Stimulated activated CD4-positive, alpha-beta T cell treated with anti-CD3 and anti-CD28 coated beads, Interleukin-15, amount 100 ng/mL, for 24 hours (primary cell): Measurements from ENCODE around the gene SLC28A1.

ENCODE experiments used
- DNase-seq: peaks from one replicate; pipeline ENCODE4 v3.0.0-alpha.2; 2020

Gene SLC28A1

DNA sequence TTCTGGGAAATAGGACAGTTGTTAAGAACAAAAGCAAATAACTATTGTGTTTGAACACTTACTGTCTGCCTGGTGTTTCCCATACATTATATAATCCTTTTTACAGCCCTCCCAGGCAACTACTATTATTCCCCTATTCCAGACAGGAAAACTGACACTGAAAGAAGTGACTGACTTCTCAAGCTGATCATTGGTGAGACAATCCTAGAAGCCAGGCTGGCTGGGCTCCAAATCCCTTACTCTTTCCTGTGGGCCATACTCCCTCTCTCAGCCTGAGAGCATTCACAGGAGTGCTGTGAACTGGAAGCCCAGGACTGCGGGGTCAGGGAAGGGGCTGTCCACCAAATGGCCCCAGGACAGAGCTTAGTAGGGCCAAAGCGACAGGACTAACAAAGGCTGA is 58.0 kb downstream of the SLC28A1 start:
- DNase-seq, result no peak

DNA sequence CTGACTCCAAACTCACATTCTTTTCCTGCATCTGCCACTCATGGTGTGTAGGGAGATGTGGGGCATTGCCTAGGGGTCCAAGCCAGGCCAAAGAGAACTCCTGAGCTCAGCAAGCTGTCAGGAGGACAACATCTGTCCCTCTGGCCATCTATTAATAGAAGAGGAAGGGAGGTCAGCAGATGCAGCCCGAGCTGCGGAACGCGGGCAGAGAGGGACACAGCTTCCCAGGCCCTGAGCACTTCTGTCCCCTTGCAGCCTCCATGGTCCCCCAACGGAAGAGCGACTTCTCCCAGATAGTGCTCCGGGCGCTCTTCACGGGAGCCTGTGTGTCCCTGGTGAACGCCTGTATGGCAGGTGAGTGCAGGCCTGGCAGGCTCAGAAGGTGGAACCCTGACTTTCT is 59.8 kb downstream of the SLC28A1 start:
- DNase-seq, result no peak

DNA sequence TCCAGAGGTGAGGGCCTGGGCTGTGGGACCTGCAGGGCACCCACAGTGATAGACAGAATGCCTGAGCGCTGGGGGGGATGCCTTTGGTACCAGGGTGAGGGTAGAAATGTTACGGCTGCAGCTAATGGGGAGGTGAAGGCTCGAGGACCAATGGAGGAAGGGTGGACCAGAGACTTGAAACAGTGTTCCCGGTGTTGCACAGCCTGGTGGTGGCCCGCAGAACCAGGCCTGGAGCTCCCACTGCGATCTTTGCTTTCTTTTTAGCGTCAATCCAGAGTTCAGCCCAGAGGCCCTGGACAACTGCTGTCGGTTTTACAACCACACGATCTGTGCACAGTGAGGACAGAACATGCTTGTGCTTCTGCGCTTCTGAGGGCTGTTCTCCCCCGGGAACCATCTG is 60.4 kb downstream of the SLC28A1 start:
- DNase-seq, result no peak

DNA sequence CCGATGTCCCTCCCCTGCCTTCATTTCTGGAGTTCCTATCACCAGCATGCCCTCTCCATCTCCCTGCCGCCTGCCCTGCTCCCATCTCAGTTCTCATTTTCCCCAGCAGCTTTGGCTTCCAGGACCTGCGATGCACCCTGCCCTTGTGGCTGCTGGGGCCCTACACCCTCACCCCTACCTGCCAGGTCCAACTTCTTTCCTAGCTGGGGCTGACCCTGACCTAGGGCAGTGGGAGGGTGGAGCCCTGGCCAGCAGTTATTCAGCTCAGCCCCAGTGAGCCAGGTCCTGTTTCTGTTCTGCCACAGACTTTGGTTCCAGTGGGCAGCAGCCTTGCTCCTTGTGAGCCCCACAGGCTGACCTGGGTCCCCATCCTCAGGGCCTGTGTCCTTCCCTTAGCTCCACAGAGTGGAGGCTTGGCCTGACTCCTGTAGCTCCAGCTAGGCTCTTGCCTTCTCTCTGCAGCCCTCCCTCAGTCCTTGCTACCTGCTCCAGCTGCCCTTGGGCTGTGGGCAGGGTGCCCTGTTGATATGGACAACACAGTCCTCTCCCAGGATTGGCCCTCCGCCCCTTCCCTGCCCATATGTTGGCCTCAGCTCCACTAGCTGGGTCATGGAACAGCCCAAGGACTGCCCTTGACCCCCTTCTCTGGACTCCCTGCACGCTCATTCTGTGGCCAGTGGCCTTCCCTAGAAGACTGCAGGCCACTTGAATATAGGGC is 62.5 kb downstream of the SLC28A1 start:
- no peak for DNase-seq

DNA sequence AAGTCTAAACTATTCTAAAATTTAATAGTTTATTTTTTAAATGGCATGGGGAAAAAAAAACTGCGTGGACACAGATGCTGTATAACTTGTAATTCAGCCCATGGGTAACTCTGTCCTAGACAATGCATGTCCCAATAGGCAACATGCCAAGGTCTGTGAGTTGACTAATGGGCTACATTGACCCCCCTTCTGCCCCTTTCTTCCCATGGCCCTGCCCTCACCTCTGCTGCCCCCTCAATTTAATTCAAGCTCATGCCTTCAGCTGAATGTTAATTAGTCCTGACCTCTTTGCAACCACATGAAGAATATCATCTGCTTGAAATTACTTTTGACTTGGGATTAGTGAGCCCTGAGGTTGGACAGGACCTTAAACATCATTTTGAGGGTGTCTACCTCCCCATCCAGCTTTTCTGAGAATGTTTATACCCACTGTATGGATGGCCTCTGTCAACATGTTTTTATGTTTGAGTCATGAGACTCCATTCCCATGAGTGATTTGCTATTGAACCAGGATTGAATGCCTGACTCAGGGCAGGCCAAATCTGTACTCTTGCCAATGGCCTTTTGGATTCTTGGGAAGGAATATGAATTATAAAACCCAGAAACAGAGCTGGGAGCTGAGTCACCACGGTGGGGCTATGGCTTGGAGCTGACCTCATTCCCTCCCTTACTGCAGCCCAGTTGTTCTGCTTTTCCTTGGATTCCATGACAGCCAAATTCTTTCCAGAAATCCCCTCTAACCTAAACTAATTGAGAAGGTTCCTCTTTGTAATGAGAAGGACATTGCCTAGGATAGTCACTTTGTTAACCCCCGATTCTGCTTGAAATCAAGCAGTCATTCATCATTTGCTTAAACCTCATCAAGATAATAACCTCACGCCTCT is 63.7 kb downstream of the SLC28A1 start:
- no peak for DNase-seq

DNA sequence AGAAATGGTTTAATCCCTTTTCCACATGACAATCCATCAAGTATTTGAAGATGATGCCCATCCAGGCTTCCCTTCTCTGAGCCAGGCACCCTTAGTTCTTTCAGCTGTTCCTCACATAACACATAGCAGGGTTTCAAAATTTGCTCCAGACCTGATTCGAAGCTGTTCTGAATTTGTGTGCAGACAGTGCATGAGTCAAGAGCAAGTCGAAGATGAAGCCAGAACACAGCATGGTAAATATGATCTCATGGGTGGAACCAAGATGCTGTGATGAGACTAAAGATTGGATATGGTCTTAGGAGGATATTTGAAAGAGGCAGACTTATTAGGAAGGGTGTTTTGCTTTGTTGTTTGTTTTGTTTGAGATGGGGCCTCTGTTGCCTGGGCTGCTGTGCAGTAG is 64.6 kb downstream of the SLC28A1 start:
- no peak for DNase-seq

DNA sequence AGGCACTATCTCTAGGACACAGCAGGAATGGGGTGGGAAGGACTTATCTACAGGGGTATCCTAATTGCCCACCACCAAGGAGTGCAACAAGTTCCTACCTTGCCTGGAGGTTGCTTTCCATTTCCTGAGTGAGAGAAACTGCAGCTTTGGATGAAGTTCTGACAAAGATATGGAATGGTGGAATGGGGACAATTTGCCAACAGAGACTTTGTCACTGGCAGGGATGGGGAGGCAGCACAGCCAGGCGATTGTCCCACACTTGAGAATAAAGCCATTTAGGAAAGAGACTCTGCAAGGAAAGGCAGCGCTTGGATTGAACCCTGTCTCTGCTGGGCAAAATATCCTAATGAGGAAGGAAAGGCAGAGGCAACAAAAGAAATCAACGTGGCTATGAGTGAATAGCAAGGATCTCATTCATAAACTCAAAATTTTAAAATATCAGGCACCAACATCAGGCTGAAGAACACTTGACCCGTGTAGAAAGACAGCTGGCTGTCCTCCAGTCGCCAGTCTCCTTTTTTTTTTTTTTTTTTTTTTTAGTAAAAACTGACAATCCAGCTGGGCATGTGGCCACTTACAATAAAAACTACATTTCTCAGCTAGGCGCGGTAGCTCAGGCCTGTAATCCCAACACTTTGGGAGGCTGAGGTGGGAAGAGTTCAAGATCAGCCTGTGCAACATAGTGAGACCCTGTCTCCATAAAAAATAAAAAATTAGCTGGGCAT is 65.5 kb downstream of the SLC28A1 start:
- DNase-seq, result no peak

DNA sequence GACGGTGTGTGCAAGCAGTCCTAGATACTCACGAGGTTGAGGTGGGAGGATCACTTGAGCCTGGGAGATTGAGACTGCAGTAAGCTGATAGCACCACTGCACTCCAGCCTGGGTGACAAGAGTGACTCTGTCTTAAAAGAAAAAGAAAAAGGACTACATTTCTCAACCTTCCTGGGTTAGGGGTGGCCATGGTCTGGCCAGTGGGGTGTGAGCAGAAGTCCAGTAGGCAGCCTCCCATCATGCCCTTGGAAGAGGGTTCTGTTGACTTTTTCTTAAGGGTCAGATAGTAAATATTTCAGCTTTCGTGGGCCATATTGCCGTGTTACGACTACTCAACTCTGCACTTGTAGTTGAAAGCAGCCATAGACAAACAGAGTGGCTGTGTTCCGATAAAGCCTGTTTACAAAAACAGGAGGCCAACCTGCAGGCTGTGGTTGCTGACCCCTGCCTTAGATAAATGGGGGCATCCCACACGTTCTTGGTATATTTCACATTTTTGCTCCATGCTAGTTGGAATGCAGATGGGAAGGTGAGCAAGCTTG is 66.2 kb downstream of the SLC28A1 start:
- no peak for DNase-seq

DNA sequence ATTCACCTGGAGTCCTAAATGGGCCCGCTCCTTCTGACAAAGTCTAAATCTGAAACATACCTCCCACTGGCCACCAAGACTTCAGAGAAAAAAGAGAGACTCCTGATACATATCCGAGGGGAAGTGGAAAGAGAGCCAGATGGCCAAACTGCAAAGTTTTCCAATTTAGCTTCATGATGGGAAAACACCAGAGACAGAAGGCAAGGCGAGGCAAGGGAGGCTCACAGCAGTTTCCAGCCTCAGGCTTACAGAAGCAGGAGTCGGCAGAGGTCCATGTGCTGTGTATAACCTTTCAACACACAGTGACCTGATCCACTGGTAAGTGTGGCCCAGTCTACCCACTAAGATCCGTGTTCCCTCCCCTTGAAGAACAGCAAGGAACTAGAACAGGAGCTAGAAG is 67.3 kb downstream of the SLC28A1 start:
- DNase-seq, result no peak

DNA sequence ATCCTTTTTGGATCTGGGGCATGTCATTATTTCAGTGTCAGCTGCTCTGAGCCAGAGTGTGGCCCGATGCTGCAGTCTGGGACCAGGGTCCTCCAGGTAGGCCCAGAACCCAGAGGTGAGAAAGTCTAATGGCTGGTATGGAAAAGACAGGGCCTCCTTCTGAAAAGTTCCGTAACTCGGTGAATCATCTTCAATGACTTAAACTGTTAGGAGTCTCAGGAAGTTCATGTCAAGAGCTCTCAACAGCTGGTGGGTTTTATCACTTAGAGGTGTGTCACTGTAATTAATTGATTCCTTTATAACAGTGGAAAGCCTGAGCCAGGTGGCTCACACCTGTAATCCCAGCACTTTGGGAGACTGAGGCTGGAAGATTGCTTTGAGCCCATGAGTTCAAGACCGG is 68.7 kb downstream of the SLC28A1 start:
- DNase-seq, result no peak

DNA sequence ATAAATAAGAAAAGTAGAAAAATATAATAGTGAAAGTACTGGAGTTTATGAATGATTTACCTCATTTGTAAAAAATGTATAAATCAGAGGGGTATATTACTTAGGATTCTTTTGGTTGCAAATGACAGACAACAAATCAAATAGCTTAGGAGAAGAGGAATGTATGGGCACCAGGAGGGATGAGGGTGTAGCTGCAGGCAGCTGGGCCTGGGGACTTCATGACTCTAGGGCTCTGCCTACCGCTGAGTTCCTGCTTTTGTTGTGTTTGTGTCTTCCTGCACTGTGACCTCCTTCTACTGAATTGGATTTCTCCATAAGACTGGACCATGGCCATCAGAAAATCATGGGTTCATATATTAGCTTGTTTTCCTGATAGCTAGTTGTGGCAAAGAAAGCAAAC is 69.3 kb downstream of the SLC28A1 start:
- no peak for DNase-seq

DNA sequence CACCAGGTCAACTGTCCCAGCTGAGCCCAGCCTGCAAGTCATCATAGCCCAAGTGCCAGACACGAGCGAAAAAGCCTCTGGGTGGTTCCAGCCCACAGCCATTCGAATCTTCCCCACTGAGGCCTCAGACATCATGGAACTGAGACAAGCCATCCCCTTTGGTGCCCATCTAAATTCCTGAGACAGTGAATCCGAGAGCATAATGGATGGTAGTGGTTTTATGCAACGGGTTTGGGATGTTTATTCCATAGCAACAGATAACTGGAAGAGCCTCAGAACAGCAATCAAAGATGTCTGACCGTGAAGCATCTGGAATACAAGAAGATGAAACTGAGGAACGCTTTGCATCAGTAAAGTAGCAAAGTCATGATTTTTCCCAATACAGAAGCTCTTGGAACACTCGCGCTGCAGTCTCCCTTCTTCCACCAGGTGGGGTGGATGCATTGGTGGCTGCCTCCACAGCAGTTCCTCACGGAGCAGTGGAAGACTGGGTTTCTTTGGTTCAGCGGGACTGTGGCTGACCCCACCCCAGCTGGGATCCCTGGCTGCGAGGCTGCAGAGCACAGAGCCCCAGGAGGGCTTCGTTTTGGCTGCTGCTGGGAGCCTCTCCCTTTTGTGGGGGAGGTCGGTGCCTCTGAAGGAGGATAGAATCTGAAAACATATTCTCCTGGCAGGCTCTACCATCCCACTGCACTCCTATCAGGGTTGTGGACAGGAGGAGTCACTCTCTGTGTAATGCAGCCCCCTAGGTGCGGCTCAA is 70.8 kb downstream of the SLC28A1 start:
- DNase-seq, result peak; percentile 51

DNA sequence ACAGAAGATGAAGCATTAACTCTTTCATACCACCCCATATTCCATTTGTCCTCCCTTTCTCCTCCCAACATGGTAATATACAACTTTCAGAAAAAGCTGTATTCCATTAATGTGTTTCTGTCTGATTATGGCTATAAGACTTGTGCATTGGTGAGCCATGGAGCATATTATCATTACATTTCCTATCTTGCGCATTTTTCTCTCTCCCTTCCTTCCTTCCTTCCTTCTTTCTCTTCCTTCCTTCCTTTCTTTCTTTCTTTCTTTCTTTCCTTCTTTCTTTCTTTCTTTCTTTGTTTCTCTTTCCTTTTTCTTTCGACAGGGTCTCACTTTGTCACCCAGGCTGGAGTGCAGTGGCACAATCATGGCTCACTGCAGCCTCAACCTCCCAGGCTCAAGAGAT is 71.7 kb downstream of the SLC28A1 start:
- no peak for DNase-seq

DNA sequence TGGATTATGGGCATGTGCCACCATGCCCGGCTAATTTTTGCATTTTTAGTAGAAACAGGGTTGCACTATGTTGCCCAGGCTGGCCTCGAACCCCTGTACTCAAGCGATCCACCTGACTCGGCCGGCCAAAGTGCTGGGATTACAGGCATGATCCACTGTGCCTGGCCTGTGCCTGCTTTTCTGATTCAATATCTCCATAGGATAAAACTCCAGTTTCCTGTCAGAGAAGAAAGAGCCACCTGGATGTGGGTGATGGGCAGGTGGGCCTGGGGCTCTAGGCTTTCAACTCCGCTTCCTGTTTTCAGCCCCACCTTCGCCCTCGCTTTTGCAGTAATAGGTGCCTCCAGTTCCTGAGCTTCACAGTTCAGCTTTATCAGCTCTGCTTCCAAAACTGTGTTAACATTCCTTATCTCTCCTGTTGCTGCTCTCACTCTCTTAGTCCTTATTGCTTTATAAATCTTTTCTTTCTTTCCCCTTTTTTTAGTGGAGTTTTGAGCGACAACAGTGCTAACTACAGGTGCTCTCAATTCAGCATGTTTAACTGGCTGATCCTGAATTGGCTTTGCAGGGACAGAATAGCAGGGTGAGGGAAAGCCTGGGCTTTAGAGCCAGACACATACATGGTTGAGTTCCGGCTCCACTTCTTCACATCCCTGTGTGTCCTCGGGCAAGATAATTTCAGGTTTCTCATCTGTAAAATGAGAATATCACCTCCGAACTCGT is 76.1 kb downstream of the SLC28A1 start:
- no peak for DNase-seq

DNA sequence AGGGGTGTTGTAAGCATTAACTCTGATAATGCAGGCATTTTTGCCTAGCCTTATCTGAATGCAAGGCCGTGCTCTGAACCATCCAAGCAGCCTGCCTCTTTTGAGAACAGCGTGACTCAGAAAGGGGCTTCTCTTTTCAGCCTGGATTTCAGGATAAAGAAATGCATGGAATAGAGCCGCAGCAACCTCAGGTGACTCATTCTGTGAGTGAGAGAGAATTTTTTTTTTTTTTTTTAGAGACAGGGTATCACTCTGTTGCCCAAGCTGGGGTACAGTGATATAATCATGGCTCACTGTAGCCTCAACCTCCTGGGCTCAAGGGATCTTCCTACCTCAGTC is 76.6 kb downstream of the SLC28A1 start:
- DNase-seq, result no peak

DNA sequence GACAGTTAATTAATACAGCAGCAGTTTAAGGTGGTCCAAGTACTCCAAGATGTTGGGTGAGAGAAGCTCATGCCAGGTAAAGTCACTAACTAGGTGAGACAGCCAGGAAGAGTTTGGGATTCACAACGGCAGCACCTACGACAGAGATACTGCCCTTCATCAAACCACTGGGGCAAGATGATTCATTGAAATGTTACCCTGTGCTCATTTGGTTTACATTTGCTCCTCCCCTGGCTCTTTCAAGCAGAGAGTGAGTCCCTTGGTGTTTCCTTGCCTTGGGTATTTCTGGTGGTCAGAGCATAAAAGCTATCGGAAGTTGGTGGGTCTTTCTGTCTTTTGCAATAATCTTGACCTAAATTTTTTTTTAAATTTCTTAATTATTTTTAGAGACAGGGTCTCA is 77.2 kb downstream of the SLC28A1 start:
- DNase-seq, result no peak

DNA sequence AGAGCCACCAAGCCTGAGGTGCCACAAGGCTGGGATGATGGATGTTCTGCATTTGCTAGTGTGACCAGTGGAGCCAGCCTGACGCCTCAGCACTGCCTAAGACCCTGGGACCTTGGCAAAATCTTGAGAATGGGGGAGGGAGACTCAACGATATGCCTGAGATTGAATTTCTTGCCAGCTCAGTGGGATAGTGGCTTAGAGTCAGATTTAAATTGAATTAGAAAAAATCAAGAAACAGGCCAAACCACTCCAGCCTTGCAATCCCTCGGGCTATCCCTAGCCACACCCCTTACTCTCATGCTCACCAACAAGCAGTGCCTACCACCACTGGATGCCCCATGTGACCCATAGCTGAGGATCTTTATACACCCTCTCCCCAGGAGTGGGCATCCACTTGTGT is 78.5 kb downstream of the SLC28A1 start:
- no peak for DNase-seq

DNA sequence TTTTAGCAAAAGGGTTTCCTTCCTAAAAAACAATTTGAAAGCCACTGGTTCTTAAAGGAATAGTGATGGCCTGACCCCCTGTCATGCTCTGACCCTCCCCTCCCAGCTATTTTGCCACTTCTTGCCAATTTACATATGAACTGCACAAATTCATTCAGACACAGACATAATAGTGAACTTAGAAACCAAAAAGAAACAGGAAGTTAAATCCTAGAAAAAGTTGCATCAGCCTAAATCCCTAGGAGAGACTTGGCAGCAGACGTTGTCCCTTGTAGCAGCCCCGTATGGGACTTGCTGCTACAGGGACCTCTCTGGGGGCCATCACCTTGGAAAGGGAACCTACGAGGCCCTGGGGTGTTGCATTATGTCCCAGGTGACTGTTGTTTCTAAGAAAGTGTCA is 82.9 kb downstream of the SLC28A1 start:
- no peak for DNase-seq

DNA sequence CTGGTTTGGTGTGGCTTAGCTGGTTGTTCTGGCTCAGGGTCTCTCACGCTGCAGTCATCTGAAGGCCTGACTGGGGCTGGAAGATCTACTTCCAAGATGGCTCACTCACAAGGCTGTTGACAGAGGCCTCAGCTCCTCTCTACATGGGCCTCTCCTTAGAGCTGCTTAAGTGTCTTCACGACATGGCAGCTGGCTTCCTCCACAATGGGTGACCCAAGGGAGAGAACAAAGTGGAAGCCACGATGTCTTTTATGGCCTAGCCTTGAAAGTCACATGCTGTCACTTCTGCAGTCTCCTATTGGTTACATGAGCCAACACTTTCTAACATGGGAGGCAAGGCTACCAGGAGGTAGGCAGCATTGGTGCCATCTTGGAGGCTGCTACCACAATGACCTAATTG is 83.8 kb downstream of the SLC28A1 start:
- DNase-seq, result no peak

DNA sequence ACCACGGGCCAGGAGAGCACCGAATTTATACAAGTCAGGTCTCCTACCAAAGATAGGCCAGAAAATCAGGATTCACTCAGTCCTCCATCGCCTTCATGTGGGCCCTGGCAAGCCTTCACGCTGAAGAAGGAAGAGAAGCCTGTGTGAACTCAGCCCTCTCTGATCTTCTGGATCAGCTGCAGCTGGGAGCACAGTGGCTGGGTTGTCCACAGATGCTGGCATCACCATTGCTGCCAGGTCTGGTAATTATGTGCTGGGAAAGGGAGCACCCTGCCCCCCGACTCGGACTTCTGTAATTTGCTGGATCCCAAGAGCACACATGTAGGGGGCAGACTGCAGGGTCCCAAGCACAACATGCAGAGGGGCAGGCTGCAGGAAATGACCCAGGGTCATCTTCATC is 84.8 kb downstream of the SLC28A1 start:
- no peak for DNase-seq

DNA sequence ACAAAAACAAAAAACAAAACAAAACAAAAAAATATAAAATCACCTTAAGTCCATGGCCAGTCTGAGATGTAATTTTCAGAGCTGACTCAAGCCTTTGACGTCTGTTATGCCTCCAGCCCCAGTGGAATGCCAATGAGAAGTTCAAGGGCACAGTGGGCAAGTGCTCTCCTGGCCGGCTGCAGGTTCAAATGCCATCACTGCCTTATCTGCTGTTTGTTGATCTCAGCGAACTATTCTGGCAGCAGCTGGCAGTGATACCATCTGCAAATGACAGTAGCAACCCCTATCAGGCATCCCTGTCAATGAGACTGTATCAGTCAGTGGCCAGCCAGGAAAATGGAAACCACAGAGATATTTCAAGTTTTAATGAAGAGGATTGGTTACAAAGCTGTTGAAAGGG is 86.4 kb downstream of the SLC28A1 start:
- no peak for DNase-seq
